Fibroblast of skin of right biceps (primary cell): Measurements from ENCODE around the gene CASK.
"Not testable (repeated sequence)": the region's sequence is repeated elsewhere in the genome, so short reads cannot be mapped to it uniquely, and the experiment has no call there.

Experiments
- DNase-seq: peaks from one replicate; pipeline ENCODE4 v3.0.0-alpha.2; 2013

The CASK gene

GRCh38 chrX:41616935-41617334, 306.4 kb downstream of the CASK start:
- no peak for DNase-seq

DNA sequence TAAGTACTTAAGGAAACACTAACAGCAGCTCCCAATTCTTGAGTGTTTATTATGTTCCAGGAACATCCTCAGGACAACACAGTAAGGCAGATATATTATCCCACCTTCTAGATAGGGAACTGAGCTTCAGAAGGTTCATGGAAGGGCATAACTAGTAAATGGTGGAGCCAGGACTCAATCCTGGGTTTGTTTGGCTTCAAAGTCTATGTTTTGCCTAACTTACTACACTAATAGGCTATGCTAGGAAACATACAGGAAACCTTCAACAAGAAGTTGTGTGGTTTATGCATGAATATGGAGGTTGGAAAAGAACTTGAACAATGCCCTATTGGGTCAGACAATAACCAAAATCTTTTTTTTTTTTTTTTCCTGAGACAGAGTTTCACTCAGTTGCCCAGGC, 307.1 kb downstream of the CASK start:
- no peak for DNase-seq

GRCh38 chrX:41608244-41608643, 315.1 kb downstream of the CASK start:
- no peak for DNase-seq

DNA sequence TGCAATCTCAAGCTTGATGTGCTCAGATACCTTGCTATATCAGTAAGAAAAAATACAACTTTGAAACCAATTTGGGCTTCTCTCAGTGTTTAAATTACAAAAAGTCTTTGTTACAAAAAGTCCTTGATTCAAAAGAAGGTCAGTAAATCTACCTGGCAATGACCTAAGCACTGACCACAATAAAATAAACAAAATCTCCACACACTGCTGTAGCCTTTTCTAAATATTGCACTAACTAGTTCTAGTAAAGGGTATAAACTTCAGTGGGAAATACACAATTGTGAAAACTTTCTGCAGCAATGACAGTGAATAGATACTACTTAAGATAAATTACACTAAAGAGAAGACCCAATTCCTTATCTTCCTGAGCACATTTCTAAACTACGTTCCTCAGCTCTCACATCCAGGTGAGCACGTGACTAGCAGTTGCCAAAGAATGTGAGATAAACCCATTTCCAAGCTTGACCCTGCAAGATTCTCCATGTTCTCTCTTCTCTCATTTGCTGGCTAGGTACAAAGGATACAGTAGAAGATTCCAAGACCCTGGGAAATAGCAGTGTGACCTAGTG, 316.0 kb downstream of the CASK start:
- DNase-seq, result no peak

DNA sequence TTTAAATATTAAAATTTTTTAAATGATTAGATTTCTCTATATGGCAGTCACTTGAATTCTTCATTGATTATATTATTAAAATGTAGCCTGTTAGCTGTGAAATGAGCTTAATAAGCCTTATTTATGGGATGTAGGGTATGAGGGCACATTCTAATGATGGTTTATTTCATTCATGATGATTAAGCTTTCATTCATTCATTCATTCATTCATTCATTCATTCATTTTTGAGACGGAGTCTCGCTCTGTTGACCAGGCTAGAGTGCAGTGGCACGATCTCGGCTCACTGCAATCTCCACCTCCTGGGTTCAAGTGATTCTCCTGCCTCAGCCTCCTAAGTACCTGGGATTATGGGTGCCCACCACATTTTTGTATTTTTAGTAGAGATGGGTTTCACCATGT, 317.3 kb downstream of the CASK start:
- DNase-seq, result not testable (repeated sequence)

DNA sequence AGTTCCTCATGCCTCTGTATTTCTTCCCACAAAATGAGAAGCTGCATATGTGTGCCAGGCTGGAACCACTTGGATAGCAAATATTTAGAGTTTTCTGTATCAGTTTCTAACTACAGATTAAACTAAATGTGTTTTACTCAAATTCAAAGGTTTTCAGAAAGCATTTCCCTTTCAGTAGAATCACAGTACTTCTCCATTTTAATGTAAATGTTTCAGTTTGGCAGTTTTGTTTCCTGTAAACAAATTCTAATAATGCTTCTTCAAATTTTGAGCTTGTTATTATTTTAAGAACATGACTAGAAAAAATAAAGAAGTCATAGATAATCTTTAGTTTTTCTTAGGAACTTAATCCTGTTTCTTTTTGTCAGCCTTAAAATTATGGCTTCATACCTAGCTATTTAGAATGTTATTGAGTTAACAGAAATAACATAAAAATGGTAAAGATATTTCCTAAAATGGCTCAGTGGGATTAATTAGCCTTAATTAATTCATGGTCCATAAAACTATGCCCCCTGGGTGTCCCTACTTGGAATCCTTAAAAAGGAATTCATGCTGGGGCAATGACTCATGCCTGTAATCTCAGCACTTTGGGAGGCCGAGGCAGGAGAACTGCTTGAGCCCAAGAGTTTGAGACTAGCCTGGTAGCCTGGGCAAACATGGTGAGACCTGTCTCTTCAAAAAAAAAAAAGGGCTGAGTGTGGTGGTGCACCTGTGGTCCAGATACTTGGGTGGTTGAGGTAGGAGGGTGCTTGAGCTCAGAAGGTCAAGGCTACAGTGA, 318.4 kb downstream of the CASK start:
- peak; percentile 13 for DNase-seq

- DNase-seq, result no peak
Measured at GRCh38 chrX:41604177-41604576, 319.2 kb downstream of the CASK start.

GRCh38 chrX:41603596-41603995, 319.8 kb downstream of the CASK start:
- DNase-seq, result no peak

GRCh38 chrX:41602816-41603345, 320.5 kb downstream of the CASK start:
- DNase-seq, result peak; percentile 33

DNA sequence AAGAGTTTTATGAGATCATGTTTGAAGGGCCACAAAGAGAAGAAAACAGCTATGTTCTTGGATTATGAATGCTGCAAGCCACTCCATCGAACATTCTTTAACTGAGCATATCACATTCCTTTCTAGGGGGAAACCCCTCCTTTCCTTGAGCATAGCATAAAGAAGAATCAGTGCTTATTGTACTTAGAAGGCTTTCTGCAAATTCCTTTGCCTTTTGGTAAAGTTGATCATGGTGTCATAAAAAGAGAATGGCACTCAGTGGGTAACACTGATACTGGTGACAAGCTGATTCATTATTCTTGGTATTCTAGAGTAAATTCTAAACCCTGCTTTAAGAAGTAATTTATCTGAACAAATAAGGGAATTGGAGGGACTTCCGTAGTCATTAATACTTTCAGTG, 323.1 kb downstream of the CASK start:
- peak; percentile 82 for DNase-seq

DNA sequence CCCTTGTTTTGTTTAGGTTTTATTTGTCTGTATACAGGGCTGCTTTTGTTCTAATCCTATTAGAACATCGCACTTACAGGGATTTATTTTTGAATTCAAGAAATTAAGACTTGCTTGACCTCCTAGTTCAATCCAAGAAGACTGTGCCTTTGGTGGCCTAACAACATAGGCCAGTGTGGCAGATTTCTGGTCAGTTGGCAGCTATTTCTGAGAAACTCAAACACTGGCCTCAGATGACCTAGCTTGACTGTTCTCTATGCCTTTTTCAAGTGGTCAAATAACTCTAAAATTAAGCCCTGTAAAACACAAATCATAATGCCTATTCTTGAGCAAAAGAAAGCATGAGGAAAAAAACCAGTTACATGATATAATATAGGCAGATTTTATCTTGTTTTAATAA, 323.8 kb downstream of the CASK start:
- DNase-seq, result no peak

- peak; percentile 28 for DNase-seq
Measured at GRCh38 chrX:41596596-41596995, 326.8 kb downstream of the CASK start.

DNA sequence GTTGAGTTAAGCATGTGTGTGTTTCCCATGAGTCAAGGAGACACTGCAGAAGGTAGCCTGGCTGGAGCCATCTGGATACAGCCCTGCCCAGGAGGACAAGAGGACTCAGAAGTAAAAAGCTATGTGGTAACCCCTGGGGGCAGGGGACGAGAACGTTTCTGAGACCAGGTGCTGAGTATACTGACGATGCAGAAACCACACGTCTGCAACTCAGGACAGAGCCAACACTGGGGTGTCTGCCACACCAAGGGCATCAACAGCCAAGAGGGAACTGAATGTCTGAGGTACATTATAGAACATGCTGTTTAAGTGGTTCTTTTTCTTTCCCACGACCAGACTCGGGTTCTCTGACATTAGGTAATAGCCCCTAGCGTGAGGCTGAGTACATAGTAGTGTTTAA, 328.7 kb downstream of the CASK start:
- no peak for DNase-seq

DNA sequence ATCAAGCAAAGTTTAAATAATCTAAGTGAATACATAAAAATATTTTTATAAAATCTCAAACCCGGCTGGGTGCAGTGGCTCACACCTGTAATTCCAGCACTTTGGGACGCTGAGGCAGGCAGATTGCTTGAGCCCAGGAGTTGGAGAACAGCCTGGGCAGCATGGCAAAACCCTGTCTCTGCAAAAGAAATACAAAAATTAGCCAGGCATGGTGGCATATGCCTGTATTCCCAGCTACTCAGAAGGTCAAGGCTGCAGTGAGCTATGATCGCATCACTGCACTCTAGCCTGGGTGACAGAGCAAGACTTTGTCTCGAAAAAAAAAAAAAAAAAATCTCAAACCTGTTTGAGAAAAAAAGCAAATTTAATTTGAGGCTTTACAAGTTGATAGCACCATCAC, 331.4 kb downstream of the CASK start:
- DNase-seq, result no peak

DNA sequence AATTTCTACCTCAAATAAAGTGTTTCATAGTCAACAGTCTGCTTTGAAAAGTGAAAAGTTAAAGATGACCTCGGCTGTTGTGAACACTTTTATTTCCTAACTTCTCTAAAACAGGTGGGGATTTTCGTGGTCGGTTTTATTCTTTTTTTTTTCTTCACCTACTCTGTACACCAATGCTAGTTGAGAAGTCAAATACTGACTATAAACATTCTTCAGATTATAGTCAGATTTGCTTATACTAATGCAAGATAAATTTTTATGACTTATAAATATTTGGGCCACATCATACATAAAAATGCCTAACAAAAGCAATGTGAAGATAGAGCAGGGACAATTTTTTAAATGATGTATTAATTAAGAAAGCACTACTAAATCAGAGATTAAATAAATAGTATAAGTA, 332.7 kb downstream of the CASK start:
- DNase-seq, result no peak

GRCh38 chrX:41589634-41590270, 333.6 kb downstream of the CASK start:
- DNase-seq, result peak; percentile 5

GRCh38 chrX:41588271-41588670, 335.1 kb downstream of the CASK start:
- no peak for DNase-seq

- DNase-seq, result no peak
Measured at GRCh38 chrX:41580423-41581064, 342.8 kb downstream of the CASK start.

DNA sequence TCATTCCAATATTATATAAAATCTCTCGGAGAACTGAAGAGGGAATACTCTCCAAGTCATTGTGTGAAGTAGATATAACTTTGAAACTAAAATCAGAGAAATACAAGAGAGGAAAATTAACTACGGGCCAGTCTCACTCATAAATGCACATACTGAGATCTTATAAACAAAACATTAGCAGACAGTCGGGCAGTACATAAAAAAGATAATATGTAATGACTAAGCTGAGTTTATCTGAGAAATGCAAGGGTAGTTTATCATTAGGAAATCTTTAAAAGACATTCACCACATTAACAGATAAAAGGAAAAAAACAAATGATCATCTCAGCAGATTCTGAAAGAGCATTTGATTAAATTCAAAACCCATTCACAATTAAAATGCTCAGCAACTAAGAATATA, 359.5 kb downstream of the CASK start:
- DNase-seq, result no peak

DNA sequence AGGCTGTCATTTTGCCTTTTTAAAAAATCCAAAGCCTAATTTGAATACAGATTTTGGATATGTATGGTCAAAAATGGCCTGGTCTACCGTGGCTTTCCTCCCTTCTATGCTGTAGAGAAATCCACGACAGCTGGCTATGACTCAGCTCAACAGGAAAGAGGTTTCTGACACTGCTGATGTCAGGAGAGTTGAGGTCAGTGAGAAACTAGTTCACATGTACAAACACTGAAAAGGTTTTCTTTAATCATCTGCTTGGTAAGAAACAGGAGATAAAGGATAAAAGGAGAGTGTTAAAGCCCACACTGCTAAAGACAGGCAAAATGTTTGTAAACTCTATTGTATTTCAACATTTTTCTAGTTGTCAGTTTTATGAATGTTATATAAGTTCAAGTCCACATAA, 362.3 kb downstream of the CASK start:
- peak; percentile 71 for DNase-seq

DNA sequence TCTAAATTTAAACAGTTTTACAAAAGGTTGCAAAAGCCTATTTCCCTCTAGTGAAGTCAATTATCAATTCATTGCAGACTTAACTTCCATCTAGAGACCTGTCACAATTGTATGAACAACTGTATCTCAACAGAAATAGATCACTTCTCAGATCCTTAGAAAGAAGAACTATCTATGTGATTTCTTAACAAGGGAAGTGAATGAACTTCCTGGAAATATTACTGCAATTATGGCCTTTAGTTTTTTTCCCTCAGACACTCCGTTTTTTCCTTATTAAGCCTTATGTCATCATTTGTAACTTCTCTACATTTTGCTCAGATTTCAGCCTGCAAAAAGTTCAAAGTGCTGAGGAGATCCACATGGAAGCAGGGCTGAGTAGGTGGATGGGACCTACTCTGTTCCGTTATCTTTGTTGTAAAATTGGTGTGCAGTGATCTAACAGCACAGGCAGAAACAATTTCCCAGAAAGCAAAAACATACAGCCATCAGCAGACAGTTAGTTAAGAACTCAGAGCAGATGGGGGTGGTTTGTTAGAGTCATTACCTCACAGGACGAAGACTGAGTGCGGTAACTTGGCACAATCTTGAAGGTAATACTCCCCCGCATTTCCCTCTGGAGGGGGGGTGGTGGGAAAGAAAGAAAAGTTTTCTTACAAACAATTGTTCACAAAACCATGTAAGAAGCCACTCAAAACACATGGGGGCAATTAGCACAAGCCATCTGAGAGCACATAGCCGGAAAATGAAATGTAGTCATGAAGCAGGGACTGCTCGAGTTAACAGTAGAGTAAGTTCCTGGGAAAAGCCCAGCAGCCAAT, 363.9 kb downstream of the CASK start:
- DNase-seq, result peak; percentile 70

DNA sequence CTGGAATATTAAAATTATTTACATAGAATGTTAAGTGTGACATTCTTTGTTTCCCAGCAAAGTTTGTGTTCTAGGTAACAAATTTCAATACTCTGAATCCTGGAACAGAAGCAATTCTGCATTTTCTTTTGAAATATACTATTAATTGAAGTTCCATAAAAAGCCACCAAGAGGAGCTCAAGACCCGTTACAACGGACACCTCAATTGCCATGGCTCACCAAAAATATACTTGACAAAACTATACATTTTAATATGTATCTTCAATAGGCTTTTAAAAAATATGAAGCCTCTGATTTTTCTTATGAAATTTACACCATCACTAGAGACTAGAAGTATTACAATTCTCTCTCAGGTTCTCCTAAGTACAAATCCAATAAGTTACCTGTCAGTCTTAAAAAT, 364.8 kb downstream of the CASK start:
- DNase-seq, result peak; percentile 26

GRCh38 chrX:41556958-41557357, 366.4 kb downstream of the CASK start:
- peak; percentile 25 for DNase-seq
